ENCODE measurements around the gene UPK3A. TPM values are rescaled to one million over a fixed set of nuclear protein-coding genes. Genes with fewer than 3 reads are reported as not detected.

The UPK3A gene
- total and polyA plus RNA-seq, 2 of the 8 experiments (the other 6 are each of a cell fraction or from before 2014, with no cell fraction given): 0.35 to 1.7 TPM

DNA sequence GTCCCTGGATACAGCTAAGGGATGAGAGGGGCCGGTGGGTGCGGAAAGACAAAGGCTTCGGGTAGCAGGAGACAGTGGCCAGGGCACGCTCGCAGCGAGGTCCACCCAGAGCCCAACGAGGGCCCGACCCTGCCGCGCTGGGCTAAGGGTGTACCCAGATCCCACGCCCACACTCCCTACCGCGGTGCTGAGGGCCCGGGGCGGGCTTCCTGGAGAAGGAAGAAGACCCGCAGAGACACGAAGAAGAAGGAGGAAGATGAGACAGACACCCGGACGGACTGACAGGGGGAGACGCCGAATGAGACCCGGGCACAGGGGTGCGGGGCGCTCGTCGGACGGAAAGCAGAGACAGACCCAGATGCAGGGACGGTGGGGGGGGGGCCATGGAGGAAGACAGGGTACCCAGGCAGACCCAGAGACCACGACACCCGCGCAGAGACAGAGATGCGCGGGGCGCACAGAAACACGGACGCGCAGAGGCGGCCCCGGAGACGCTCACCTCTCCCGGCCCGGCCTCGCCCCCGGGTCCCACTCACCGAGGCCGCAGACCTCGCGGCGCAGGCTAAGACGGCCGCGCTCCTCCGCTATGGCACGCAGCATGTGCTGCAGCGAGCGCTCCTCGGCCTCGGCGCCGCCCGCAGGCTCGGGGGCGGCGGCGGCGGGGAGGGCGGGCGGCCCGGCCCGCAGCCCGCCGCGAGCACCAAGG, 44.5 kb upstream of the UPK3A start (continued):
- TF ChIP-seq HDAC2 (IDR thresholded peaks at IDR 0.05; ENCODE audit: borderline replicate concordance in 1 of 2, low read depth in 2 of 2, low read length in 2 of 2): no peak
- no peak for TF ChIP-seq BRCA1 (IDR thresholded peaks at IDR 0.05; ENCODE audit: low read depth, low read length)
- TF ChIP-seq SP2 (IDR thresholded peaks at IDR 0.05; ENCODE audit: low read length): no peak
- TF ChIP-seq, protein P1, sequence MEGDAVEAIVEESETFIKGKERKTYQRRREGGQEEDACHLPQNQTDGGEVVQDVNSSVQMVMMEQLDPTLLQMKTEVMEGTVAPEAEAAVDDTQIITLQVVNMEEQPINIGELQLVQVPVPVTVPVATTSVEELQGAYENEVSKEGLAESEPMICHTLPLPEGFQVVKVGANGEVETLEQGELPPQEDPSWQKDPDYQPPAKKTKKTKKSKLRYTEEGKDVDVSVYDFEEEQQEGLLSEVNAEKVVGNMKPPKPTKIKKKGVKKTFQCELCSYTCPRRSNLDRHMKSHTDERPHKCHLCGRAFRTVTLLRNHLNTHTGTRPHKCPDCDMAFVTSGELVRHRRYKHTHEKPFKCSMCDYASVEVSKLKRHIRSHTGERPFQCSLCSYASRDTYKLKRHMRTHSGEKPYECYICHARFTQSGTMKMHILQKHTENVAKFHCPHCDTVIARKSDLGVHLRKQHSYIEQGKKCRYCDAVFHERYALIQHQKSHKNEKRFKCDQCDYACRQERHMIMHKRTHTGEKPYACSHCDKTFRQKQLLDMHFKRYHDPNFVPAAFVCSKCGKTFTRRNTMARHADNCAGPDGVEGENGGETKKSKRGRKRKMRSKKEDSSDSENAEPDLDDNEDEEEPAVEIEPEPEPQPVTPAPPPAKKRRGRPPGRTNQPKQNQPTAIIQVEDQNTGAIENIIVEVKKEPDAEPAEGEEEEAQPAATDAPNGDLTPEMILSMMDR (IDR thresholded peaks at IDR 0.05; ENCODE audit: control extremely low read depth in 1 of 3, insufficient read depth in 1 of 3, low read depth in 1 of 3, low read length in 3 of 3): no peak
- TF ChIP-seq, protein P2, sequence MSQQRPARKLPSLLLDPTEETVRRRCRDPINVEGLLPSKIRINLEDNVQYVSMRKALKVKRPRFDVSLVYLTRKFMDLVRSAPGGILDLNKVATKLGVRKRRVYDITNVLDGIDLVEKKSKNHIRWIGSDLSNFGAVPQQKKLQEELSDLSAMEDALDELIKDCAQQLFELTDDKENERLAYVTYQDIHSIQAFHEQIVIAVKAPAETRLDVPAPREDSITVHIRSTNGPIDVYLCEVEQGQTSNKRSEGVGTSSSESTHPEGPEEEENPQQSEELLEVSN (IDR thresholded peaks at IDR 0.05): no peak
